DMS 273 (cell line): ENCODE data around the gene MKS1.

Experiments
- DNase-seq: peaks from one replicate; lab custom pipeline; 2025; ENCODE audit not compliant: unreplicated experiment; lab: John Stamatoyannopoulos, UW

Gene MKS1

DNA sequence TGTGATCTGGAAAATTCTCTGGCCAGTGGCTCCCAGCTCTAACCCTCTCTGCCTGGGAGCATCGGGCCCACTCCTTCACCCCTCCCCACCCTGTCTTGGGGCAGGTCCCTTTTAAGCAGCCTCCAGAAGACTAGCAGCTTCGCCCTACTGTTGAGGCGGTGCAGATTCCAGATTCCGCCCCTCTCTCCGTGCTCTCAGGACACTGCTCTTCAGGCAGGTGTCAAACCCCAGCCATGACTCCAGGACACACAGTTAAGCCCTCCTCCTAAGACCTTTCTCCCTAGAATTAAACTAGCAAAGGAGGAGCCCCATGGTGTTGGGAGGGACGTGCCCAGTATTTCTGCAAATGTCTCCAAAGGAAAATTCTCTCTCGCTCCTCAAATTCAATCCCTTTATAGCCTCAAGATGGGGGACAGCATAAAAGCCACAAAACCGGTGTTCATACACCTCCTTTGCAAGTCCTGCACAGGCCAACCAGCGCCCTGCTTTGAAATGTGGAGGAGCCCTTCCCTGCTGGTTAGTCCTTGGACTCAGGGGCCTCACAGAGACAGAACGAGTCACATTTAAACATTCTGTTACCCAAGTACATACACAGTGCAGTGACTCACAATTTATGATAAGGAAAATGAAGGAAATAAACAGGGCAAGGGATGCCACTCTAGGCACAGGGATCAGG is 26.5 kb upstream of the MKS1 start:
- no peak for DNase-seq

DNA sequence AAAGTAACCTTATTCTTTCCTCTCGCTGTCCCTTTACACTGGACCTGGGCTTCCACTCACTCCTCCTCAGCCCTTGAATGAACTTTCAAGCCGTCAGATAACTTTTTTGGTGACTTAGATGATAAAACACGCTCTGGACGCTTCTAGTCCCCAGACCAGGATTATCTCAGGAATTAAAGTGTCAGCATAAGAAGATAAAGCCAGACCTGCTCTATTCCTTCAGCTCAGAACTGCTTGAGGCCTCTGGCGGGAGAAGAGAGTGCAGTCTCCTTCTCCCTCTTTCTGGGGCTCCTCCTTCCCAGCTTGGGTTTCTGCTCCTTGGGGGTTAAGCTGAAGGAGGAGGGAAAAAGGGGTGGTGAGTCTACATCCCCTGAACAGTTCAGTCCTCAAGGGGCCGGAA is 25.9 kb upstream of the MKS1 start:
- no peak for DNase-seq

DNA sequence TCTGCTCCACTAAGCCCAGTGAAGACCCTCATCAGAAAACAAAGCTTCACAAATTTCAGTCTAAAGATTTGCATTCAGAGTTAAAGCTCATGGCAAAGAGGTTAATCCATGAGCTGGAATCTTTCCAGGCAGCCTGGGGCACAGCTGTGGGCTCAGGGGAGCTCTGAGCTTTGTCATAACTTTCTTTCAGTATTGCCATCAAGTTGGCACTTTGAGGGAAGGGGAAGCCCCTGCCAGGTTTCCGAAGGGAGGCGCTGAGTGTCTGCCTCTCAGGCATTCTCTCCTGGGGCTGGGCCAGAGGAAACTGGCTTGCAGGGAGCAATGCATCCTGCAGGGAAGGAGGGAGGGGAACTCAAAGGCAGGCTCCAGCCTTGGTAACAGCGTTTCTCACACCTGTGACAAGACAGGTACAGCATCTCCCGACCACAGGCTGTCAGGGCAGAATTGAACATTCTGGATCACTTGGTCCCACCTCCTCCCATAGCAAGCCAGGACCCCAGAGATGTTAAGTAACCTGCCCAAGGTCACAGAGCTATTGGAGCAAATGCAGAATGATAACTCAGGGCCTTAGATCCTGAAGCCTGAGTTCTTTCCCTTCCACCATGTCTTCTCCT is 23.2 kb upstream of the MKS1 start:
- peak; percentile 29 for DNase-seq

GRCh38 chr17:58239987-58240386 is 20.9 kb upstream of the MKS1 start:
- no peak for DNase-seq

- DNase-seq: no peak
Observed at GRCh38 chr17:58238147-58238634, 19.1 kb upstream of the MKS1 start, which contains the start of gene LPO. TSS of gene LPO (plus strand) at chr17:58238584. CDS start at chr17:58242980, 4,396 bp downstream.

DNA sequence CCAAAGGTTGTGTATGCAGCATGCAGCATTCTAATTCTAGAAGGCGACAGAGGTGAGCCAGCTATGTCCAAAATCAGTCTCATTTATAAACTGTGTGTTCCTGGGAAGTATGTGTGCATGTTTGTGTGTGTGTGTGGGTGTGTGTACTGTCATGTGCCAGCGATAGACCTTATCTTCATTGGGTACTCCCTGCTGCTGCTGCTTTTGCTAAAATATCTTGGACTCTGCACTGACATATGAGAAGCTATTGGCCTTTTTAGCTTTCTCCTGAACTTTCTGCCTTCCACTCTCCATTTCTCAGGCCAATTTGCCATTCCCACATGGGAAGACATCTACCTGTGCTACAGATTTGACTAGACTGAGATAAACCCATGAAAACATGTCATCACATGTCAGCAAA is 17.3 kb upstream of the MKS1 start:
- no peak for DNase-seq

GRCh38 chr17:58235821-58236220 is 16.8 kb upstream of the MKS1 start:
- DNase-seq: no peak

DNA sequence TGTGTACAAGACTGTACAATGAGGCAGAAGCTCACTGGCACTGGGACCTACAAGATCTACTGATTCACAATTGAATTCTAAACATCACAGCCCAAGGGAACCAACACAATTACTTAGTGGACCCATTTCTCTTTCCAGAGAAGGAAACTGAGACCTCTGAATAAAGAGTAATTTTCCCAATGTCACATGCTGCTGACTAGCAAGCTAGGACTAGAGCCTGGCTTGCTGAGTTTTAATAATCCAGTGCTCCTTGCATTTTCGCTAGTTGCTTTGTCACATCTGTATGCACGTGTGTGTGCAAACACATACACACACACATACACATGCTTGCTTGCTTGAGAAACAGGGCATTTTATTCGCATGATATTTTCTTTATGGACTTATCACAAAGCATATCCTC is 15.5 kb upstream of the MKS1 start:
- DNase-seq: no peak

DNA sequence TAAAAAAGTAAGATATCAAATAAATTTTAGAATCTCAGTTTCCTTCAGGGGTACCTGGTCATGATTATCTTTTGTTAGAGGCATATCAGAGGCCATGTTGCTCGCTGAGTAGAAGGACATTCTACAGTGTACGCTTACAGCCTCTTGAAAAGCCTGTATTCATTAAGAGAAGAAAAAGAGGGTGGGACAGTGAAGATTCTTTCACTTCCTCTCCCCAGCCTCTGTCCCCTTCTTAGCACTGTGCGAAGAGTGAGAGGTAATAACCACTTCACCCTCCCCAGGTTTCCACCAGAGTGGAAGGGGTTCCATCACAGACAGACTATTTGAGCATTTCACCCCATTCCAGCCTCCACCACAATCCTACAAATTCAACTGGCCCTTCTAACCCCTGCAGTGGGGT is 14.5 kb upstream of the MKS1 start:
- DNase-seq: no peak

- no peak for DNase-seq
Observed at GRCh38 chr17:58232707-58233156, 13.7 kb upstream of the MKS1 start.

DNA sequence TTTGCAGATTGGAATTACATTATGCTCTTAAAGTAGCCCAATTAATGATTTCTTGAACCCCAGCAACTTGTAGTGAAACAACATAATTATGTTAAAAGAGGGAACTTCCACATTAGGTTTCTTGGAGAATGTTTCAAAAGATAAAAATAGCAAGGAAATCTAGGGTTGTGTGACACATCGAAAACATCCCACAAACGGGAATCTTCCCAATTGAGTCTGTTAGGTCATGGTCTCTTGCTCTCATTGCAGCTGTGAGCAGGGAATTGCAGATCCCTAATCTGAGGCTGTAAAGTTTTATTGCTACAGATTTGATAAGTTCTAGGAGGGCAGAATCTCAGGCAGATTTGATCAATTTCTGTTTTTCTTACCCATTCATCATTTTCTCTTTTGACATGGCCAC is 12.6 kb upstream of the MKS1 start:
- no peak for DNase-seq

DNA sequence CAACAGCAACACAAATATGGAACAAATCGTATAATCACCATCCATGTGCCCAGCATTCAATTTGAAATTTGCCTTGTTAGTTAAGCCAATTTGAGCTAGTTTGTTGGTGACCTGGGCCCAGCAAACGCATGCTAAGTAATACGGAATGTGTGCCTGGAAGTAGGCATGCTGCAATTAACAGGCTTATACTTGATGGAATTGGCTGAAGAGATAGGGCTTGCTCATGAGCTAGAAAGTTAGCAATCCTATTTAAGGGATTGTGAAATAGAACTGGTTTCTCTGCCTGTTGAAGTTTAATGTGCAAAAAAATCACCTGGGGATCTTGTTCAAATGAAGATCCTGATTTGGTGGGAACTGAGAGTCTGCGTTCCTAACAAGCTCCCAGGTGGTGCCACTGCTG is 10.8 kb upstream of the MKS1 start:
- DNase-seq: no peak

GRCh38 chr17:58229384-58229783 is 10.3 kb upstream of the MKS1 start:
- DNase-seq: no peak

DNA sequence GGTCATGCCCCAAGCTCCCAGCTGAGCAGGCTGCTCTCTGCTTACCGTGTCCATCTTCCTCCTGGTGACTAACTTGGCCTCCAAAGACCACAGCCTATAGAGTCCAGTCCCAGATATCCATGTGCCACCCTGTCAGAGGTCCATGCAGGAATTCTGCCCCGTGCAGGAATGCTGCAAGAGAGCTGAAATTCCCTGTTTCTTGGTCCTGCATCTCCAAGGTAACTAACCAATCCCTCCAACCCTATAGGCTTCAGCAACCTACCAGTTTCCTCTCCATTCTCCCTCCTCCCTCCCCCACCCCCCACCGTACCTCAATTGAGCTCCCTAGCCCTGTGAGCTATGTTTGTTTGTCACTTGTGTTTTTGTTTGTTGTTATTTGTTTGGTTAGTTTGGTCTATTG is 9.6 kb upstream of the MKS1 start:
- DNase-seq: no peak

DNA sequence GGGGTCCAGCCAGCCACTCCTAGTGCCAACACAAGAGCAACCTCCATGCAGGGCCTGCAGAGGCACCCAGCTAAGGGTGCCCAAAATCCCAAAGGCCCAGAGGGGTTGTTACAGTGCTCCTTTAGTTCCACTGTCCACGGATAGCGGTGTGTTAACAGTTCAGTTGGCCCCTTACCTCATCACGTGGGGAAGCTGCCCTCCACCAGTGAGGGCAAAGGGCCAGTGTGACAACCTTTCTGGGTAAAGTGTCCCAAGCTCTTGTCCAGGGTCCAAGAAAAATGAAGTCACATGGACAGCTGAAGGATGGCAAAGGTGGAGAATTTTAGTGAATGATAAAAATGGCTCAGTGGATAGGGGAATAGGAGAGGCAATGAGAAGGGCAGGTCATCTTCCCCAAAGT is 8.7 kb upstream of the MKS1 start:
- no peak for DNase-seq

DNA sequence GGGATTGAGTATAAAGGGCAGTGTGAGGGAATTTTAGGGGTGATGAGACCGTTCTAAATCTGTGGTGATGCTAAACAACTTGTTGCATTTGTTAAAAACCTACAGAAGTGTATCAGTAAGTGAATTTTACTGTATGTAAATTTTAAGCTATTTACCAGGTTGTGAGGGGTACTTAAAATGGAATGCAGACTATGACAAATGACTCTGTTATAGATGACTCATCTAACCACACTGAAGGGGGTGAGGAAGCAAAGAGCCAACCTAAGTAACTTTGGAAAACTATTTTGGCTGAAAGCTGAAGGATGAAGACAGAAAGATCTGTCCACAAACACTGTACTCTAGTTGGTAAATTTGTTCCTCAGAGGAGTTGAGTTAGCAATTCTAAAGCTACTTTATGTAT is 5.3 kb upstream of the MKS1 start:
- no peak for DNase-seq

- DNase-seq: no peak
Observed at GRCh38 chr17:58219789-58220183, 731 bp upstream of the MKS1 start.

GRCh38 chr17:58217766-58218165 is 1.3 kb downstream of the MKS1 start:
- no peak for DNase-seq

- peak; percentile 54 for DNase-seq
Observed at GRCh38 chr17:58215685-58216084, 3.4 kb downstream of the MKS1 start.

- DNase-seq: no peak
Observed at GRCh38 chr17:58210922-58211321, 8.1 kb downstream of the MKS1 start.

DNA sequence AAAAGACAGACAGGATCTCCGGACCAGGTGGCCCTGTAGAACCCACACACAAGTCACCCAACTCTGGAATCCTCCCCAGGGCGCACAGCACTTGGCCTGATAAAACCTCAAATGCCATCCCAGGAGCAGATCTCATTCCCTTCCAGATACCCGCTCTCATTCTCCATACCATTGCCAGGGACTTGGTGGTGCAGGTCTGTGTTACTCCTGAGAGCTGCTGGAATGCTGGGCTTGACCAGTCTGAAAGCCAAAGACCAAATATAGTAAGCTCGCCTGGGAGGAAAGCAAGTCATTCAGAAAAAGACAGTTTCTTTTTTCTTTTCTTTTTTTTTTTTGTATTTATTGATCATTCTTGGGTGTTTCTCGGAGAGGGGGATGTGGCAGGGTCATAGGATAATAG is 10.7 kb downstream of the MKS1 start:
- DNase-seq: no peak

DNA sequence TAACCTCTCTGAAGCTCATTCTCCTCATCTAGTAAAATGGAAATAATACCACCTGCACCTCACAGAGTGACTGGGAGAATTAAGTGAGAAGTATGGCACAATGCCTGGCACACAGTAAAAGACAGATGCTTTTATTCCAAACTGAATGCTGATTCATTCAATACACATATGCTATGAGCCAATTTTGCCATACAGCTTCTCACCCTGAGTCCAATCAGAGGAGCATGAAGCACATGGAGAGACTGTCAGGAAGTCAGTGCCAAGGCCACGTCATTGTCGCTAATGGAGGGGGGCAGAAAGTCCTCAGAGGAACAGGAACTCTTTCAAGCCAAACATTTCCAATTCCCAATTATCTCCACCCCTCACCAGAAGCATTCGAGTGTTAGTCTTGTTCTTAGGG is 11.6 kb downstream of the MKS1 start:
- no peak for DNase-seq

DNA sequence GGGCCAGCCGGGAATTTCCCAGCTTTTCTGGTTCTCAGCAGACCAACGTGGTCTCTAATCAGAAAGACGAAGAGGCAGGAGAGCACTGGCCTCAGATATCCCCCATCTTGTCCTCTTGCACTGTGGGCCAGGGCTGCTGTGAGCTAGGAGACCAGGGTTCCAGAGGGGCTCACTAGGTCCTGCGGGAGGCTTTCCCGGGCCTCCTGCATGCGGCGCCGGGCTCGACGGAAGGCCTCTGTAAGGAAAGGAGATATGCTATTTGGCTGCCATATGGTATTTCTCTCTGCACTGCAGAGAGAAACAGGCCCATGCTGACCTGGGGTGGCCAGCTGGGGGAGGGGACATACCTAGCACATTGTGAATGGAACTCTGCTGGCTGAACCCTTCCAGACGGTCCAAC is 13.1 kb downstream of the MKS1 start:
- no peak for DNase-seq
